HG03457 (cell line): ENCODE data around the gene LYPLAL1.

ENCODE experiments used
- ATAC-seq: cut with Tn5 transposase; IDR thresholded peaks from one replicate; pipeline ENCODE4 v1.9.1; 2021; ENCODE audit warnings: moderate number of reproducible peaks; ENCODE audit not compliant: unreplicated experiment

Gene LYPLAL1

GRCh38 chr1:219173758-219174459, at the start of gene LYPLAL1:
Gene LYPLAL1, plus strand, starts transcription at chr1:219173878. Its CDS starts 13 bp downstream, at chr1:219173891.
- peak; percentile 61 for ATAC-seq

GRCh38 chr1:219124163-219124562, 49.5 kb upstream of the LYPLAL1 start:
- ATAC-seq = no peak

- no peak for ATAC-seq
Measured at GRCh38 chr1:219125342-219125741, 48.3 kb upstream of the LYPLAL1 start.

GRCh38 chr1:219126377-219126776, 47.3 kb upstream of the LYPLAL1 start:
- no peak for ATAC-seq

- ATAC-seq = no peak
Measured at GRCh38 chr1:219128957-219129356, 44.7 kb upstream of the LYPLAL1 start.

- ATAC-seq = peak; percentile 75
Measured at GRCh38 chr1:219130366-219130935, 43.2 kb upstream of the LYPLAL1 start.

- no peak for ATAC-seq
Measured at GRCh38 chr1:219132939-219133338, 40.7 kb upstream of the LYPLAL1 start.

GRCh38 chr1:219138747-219139146, 34.9 kb upstream of the LYPLAL1 start:
- peak; percentile 82 for ATAC-seq

- no peak for ATAC-seq
Measured at GRCh38 chr1:219140303-219140877, 33.3 kb upstream of the LYPLAL1 start.

GRCh38 chr1:219143735-219144134, 29.9 kb upstream of the LYPLAL1 start:
- no peak for ATAC-seq

- no peak for ATAC-seq
Measured at GRCh38 chr1:219144658-219145315, 28.9 kb upstream of the LYPLAL1 start.

GRCh38 chr1:219147571-219148019, 26.1 kb upstream of the LYPLAL1 start:
- no peak for ATAC-seq

GRCh38 chr1:219149009-219149577, 24.6 kb upstream of the LYPLAL1 start:
- no peak for ATAC-seq

- no peak for ATAC-seq
Measured at GRCh38 chr1:219149953-219150352, 23.7 kb upstream of the LYPLAL1 start.

- ATAC-seq = no peak
Measured at GRCh38 chr1:219150913-219151312, 22.8 kb upstream of the LYPLAL1 start.

GRCh38 chr1:219151467-219151866, 22.2 kb upstream of the LYPLAL1 start:
- ATAC-seq = no peak

- no peak for ATAC-seq
Measured at GRCh38 chr1:219152751-219153150, 20.9 kb upstream of the LYPLAL1 start.

GRCh38 chr1:219153723-219154122, 20.0 kb upstream of the LYPLAL1 start:
- no peak for ATAC-seq

GRCh38 chr1:219155135-219155534, 18.5 kb upstream of the LYPLAL1 start:
- ATAC-seq = no peak

- ATAC-seq = peak; percentile 68
Measured at GRCh38 chr1:219159946-219160645, 13.6 kb upstream of the LYPLAL1 start.

GRCh38 chr1:219160967-219161366, 12.7 kb upstream of the LYPLAL1 start:
- ATAC-seq = no peak
